SH-SY5Y (cell line): ENCODE data around the gene FBXL17.

Experiments used
- GATA2 ChIP-seq: IDR thresholded peaks from 2 replicates; pipeline ENCODE4 v1.6.1; 2011; ENCODE audit warnings: mild to moderate bottlenecking, low read depth, low read length
- GATA3 ChIP-seq: IDR thresholded peaks from 2 replicates; pipeline ENCODE4 v1.6.1; 2011; ENCODE audit warnings: low read depth, mild to moderate bottlenecking, low read length, moderate library complexity

DNA sequence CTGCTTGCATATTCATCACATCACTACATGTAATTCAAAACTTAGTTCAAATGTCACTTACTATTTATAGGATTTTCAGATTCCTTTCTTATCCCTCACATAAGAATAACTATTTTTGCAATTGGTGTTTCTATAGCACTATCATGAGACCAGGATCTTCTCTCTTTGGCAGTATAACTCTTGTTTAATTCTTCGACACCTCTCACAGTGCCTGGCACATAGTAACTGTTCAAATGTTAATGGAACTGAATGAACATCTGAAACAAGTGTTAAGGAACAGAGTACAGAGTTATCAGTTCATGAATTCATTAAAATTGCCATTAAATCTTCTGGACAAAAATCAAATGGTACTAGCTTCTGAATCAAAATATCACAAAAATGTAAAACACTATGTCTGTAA, 40.0 kb downstream of the FBXL17 start:
- TF ChIP-seq GATA3, result no peak
- no peak for TF ChIP-seq GATA2
